Keratinocyte (primary cell): Measurements from ENCODE around the gene EHHADH.

Experiments used
- CTCF ChIP-seq, 3 experiments: IDR thresholded peaks in 1 of 3; conservative IDR thresholded peaks in 1 of 3; optimal IDR thresholded peaks in 1 of 3; 2 replicates in 2 of 3; 3 replicates in 1 of 3; pipeline versions ENCODE3 to v1.5.1; 2011; ENCODE audit warnings: low read length in 3 of 3, mild to moderate bottlenecking in 3 of 3, moderate library complexity in 2 of 3, control low read depth in 1 of 3, inconsistent platforms in 1 of 3; ENCODE audit not compliant: insufficient read depth in 2 of 3; ENCODE audit errors: extremely low read depth in 1 of 3
- EZH2 ChIP-seq: IDR thresholded peaks from one replicate; pipeline ENCODE4 v1.6.1; 2012; ENCODE audit warnings: inconsistent platforms, mild to moderate bottlenecking, low read length, moderate library complexity

GRCh38 chr3:185257334-185257733 is 3.5 kb upstream of the EHHADH start:
- no peak for TF ChIP-seq CTCF (optimal IDR thresholded peaks at IDR 0.05 in 1 of 3, IDR thresholded peaks at IDR 0.05 in 1 of 3, conservative IDR thresholded peaks at IDR 0.05 in 1 of 3; ENCODE audit: extremely low read depth in 1 of 3, insufficient read depth in 2 of 3, low read length in 3 of 3)
- no peak for TF ChIP-seq EZH2
